ENCODE data around the gene GSAP. TPM values are rescaled to one million over a fixed set of nuclear protein-coding genes. Genes with fewer than 3 reads are reported as not detected.

The GSAP gene
- 4.2 and 5.6 TPM in 2 replicates for total RNA-seq

DNA sequence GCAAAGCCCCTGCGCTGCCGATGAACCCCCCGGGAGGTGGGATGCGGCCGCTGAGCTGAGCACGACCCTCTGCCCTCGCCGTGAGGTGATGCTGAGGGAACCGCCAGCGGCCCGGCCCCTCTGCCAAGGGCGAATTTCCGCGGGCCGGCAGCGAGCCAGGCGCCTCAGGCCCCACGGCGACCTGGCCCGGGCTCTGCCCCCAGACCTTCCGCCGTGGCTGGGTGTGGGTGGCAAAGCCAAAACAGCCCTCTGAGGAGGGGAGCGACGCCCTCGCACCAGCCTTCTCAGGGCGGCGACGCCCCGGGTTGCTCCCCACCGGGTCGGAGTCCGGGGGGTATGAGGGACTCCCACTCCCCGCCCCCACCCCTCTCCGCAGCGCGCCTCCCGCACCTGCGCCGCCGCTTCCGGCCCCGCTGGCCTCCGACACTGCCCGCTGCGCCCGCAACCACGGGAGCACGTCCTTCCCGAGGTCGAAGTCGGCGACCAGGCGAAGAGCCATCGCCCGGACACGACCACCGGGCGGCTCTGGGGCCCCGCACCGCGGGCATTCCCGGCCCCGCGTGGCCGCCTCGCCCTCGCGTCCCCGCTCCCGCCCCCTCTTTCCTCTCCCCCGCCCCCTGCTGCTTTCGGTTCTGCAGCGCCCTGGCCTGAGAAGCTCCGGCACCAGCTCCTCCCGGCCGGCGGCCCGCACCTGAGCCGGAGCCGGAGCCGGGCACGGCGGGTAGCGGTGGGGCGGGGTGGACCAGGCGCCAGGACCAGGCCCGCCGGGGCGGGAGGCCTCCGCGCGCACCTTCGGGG is at the start of gene GSAP:
TSS of gene GSAP (minus strand) at position 527 of the 798 bp plus-strand sequence. CDS start at position 499, 28 bp downstream.

Other genes starting within 250 kb of the GSAP start
- gene FGL2, start 216.5 kb downstream of the GSAP start, total RNA-seq: under 0.01 TPM in 1 of 2 replicates, not detected in the other
- 95.0 and 102 TPM in 2 replicates for gene PTPN12, start 120.9 kb upstream of the GSAP start, total RNA-seq